Esophagus squamous epithelium (tissue), 4 donors: Measurements from ENCODE around the gene CDK1.

ENCODE experiments used
- CTCF ChIP-seq, 6 experiments: fragments of 450-650 bp in 4 of 6; fragments of 200-600 bp in 2 of 6; sonication (generic) in 2 of 6; IDR thresholded peaks; one replicate each; pipeline ENCODE4 v1.5.1; 2016 to 2019; ENCODE audit warnings: antibody characterized with exemption in 6 of 6, mild to moderate bottlenecking in 4 of 6, moderate library complexity in 4 of 6
- POLR2A ChIP-seq, 4 donors: fragments of 450-650 bp; IDR thresholded peaks; one replicate each; pipeline ENCODE4 v1.6.1; 2017; ENCODE audit warnings: antibody characterized with exemption in 4 of 4, mild to moderate bottlenecking in 4 of 4, moderate library complexity in 3 of 4

GRCh38 chr10:60816628-60817397 is 38.5 kb downstream of the CDK1 start:
- TF ChIP-seq CTCF (IDR thresholded peaks at IDR 0.05), result peak; percentile 41 to 80 (median 70)
- TF ChIP-seq POLR2A (IDR thresholded peaks at IDR 0.05), result no peak
